Subcutaneous adipose tissue (tissue), 4 donors: ENCODE measurements around the gene ITIH3. TPM values are rescaled to one million over a fixed set of nuclear protein-coding genes. Genes with fewer than 3 reads are reported as not detected.

ENCODE experiments used
- total RNA-seq, 4 donors: library from RNA; depleted of rRNA; stranded (reverse); fragments of >200 nt; gene quantifications; one replicate each; pipeline ENCODE4 v1.1.0, GENCODE V29; 2016
- TF ChIP-seq, protein P1 (sequence below): fragments of 450-650 bp; IDR thresholded peaks from one replicate; pipeline ENCODE4 v1.5.1; 2016; ENCODE audit warnings: low read depth, mild to moderate bottlenecking, control low read depth, antibody characterized with exemption, moderate library complexity

Gene ITIH3
- total RNA-seq, 4 donors from 2014 or later = 0.44 to 4.6 (median 2.1) TPM; not detected in 1

- TF ChIP-seq, protein P1, sequence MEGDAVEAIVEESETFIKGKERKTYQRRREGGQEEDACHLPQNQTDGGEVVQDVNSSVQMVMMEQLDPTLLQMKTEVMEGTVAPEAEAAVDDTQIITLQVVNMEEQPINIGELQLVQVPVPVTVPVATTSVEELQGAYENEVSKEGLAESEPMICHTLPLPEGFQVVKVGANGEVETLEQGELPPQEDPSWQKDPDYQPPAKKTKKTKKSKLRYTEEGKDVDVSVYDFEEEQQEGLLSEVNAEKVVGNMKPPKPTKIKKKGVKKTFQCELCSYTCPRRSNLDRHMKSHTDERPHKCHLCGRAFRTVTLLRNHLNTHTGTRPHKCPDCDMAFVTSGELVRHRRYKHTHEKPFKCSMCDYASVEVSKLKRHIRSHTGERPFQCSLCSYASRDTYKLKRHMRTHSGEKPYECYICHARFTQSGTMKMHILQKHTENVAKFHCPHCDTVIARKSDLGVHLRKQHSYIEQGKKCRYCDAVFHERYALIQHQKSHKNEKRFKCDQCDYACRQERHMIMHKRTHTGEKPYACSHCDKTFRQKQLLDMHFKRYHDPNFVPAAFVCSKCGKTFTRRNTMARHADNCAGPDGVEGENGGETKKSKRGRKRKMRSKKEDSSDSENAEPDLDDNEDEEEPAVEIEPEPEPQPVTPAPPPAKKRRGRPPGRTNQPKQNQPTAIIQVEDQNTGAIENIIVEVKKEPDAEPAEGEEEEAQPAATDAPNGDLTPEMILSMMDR = no peak
Measured at GRCh38 chr3:52783211-52783555, 11.4 kb upstream of the ITIH3 start.

DNA sequence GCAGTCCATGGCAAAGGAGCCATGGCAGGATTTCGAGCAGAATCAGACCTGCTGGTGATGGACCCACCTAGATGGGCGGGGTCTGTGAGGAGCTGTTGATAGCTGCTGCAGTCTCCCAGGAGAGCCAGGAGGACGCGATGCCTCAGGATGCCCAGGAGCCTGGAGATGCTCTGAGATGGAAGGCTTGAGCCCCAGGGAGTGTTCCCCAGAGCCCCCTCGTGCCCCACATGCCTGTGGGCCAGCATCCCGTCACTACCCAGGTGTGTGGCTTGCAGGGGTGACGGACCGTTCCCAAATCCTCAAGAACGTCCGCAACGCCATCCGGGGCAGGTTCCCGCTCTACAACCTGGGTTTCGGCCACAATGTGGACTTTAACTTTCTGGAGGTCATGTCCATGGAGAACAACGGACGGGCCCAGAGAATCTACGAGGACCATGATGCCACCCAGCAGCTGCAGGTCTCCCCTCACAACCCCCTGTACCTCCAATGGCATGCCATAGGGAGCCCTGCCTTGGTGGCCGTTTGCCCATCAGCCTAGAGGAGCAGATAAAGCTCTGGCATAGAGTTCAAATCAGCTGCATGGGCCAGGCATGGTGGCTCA lies 10.5 kb upstream of the ITIH3 start:
- TF ChIP-seq, protein P1 = no peak

- TF ChIP-seq, protein P1 = no peak
Measured at GRCh38 chr3:52784931-52785590, 9.5 kb upstream of the ITIH3 start.

GRCh38 chr3:52786330-52787215 lies 8.0 kb upstream of the ITIH3 start:
- TF ChIP-seq, protein P1 = no peak

- TF ChIP-seq, protein P1 = no peak
Measured at GRCh38 chr3:52787246-52787645, 7.3 kb upstream of the ITIH3 start.

- TF ChIP-seq, protein P1 = no peak
Measured at GRCh38 chr3:52787672-52788625, 6.6 kb upstream of the ITIH3 start.
